Endodermal cell (in vitro differentiated cells): ENCODE measurements around the gene ST6GAL1. TPM values are rescaled to one million over a fixed set of nuclear protein-coding genes. Genes with fewer than 3 reads are reported as not detected.

ENCODE experiments used
- DNase-seq: peaks from one replicate; pipeline ENCODE4 v3.0.0-alpha.2; 2017
- H3K27ac ChIP-seq: 2 replicates; pipeline ENCODE4 v1.5.1; 2013; ENCODE audit warnings: mild to moderate bottlenecking, low read depth, low read length, moderate library complexity
- H3K27me3 ChIP-seq: 2 replicates; pipeline ENCODE4 v1.6.1; 2013; ENCODE audit warnings: mild to moderate bottlenecking, low read length, moderate library complexity; ENCODE audit not compliant: insufficient read depth, control insufficient read depth, poor library complexity, severe bottlenecking
- H3K36me3 ChIP-seq: 2 replicates; pipeline ENCODE4 v1.7.0; 2013; ENCODE audit warnings: mild to moderate bottlenecking, low read length, moderate library complexity; ENCODE audit not compliant: control insufficient read depth, insufficient read depth
- H3K4me1 ChIP-seq: one replicate; pipeline ENCODE4 v1.7.0; 2013; ENCODE audit warnings: low read length; ENCODE audit not compliant: control insufficient read depth, insufficient read depth
- H3K4me3 ChIP-seq: 2 replicates; pipeline ENCODE4 v1.5.1; 2013; ENCODE audit warnings: mild to moderate bottlenecking, low read length, moderate library complexity
- H3K9ac ChIP-seq: 2 replicates; pipeline ENCODE4 v1.6.1; 2013; ENCODE audit warnings: mild to moderate bottlenecking, low read length, moderate library complexity; ENCODE audit not compliant: poor library complexity, severe bottlenecking; ENCODE audit errors: extremely low read depth
- H3K9me3 ChIP-seq: 2 replicates; pipeline ENCODE4 v1.6.1; 2013; ENCODE audit warnings: mild to moderate bottlenecking, low read length, moderate library complexity; ENCODE audit not compliant: control insufficient read depth
- H3K27ac Mint-ChIP-seq: 2 replicates; pipeline ENCODE4 v1.8.0; 2020; ENCODE audit warnings: mixed read lengths
- H3K27me3 Mint-ChIP-seq: 2 replicates; pipeline ENCODE4 v1.8.0; 2021; ENCODE audit warnings: mild to moderate bottlenecking, mixed read lengths; ENCODE audit not compliant: insufficient read depth
- H3K36me3 Mint-ChIP-seq: 2 replicates; pipeline ENCODE4 v1.8.0; 2020; ENCODE audit warnings: low read depth, mixed read lengths
- H3K4me1 Mint-ChIP-seq: 2 replicates; pipeline ENCODE4 v1.8.0; 2020; ENCODE audit warnings: mixed read lengths
- H3K4me3 Mint-ChIP-seq: 2 replicates; pipeline ENCODE4 v1.8.0; 2020; ENCODE audit warnings: mild to moderate bottlenecking, moderate library complexity, mixed read lengths
- H3K9me3 Mint-ChIP-seq: 2 replicates; pipeline ENCODE4 v1.8.0; 2020; ENCODE audit warnings: mild to moderate bottlenecking, mixed read lengths
- CTCF ChIP-seq: fragments of 200-600 bp; sonication (generic); conservative IDR thresholded peaks from 2 replicates; pipeline ENCODE4 v1.5.0; 2021; ENCODE audit warnings: antibody characterized with exemption, mild to moderate bottlenecking
- WGBS, 2 experiments: methylation state at CpG; one replicate each; pipeline versions ENCODE4 v1.1.5 to v1.1.7; 2013; ENCODE audit warnings: missing lambda C conversion rate in 2 of 2, mixed read lengths in 1 of 2; ENCODE audit not compliant: insufficient coverage in 1 of 2, insufficient read length in 1 of 2; 5-methylcytosine and 5-hydroxymethylcytosine counted together
- total RNA-seq, 2 donors: library from RNA; stranded (reverse); fragmentation: NEBNext Ultra II Directional in 1 of 2; extraction: Animal tissue kit (Norgen Biotek cat#: 25700) in 1 of 2; gene quantifications; 2 replicates in 1 of 2; 3 replicates in 1 of 2; pipeline ENCODE4 v1.2.1, GENCODE V29; 2021

ST6GAL1 gene
- total RNA-seq, 2 donors from 2014 or later = 79.3 to 82.4 TPM

GRCh38 chr3:186942168-186942567 is 11.8 kb downstream of the ST6GAL1 start:
- Mint-ChIP-seq H3K4me3 (no peak overlapping the region), H3K36me3 (peaks cover 40% of the 10 kb centered on the region), H3K9me3 (no peaks in the 10 kb centered on the region), H3K27ac (peak overlapping the region; percentile 8), H3K4me1 (peaks cover 58% of the 10 kb centered on the region), H3K27me3 (no peaks in the 10 kb centered on the region)
- H3K4me3 ChIP-seq = no peak overlapping the region
- no peaks in the 10 kb centered on the region for H3K9me3 ChIP-seq
- H3K27ac ChIP-seq = no peak overlapping the region
- peaks cover 3% of the 10 kb centered on the region for H3K4me1 ChIP-seq
- no peaks in the 10 kb centered on the region for H3K27me3 ChIP-seq
- peaks cover 19% of the 10 kb centered on the region for H3K36me3 ChIP-seq
- 92 to 93% methylated on average over 4 of the region's 4 CpGs for WGBS, 2 experiments
- no peak for DNase-seq
- no peak for TF ChIP-seq CTCF
- no peak overlapping the region for H3K9ac ChIP-seq

- Mint-ChIP-seq H3K9me3 (no peaks in the 10 kb centered on the region), H3K4me3 (no peak overlapping the region), H3K27ac (peak overlapping the region; percentile 46), H3K36me3 (peaks cover 50% of the 10 kb centered on the region), H3K4me1 (peaks cover 56% of the 10 kb centered on the region), H3K27me3 (no peaks in the 10 kb centered on the region)
- DNase-seq = no peak
- Histone ChIP-seq H3K36me3 (peaks cover 24% of the 10 kb centered on the region), H3K9ac (no peak overlapping the region), H3K27me3 (no peaks in the 10 kb centered on the region), H3K4me1 (peaks cover under 1% of the 10 kb centered on the region), H3K9me3 (no peaks in the 10 kb centered on the region), H3K27ac (no peak overlapping the region), H3K4me3 (no peak overlapping the region)
- WGBS, 2 experiments = 89 to 92% methylated on average over 2 to 8 of the region's 8 CpGs
- no peak for TF ChIP-seq CTCF
Observed at GRCh38 chr3:186945255-186945823, 15.0 kb downstream of the ST6GAL1 start.

GRCh38 chr3:186946756-186947375 is 16.5 kb downstream of the ST6GAL1 start:
- no peak for DNase-seq
- peak overlapping the region; percentile 5 for H3K27ac Mint-ChIP-seq
- H3K9me3 Mint-ChIP-seq = peaks cover 3% of the 10 kb centered on the region
- peaks cover 12% of the 10 kb centered on the region for H3K9me3 ChIP-seq
- no peak for TF ChIP-seq CTCF
- peaks cover 64% of the 10 kb centered on the region for H3K36me3 Mint-ChIP-seq
- no peaks in the 10 kb centered on the region for H3K4me1 ChIP-seq
- no peaks in the 10 kb centered on the region for H3K27me3 Mint-ChIP-seq
- H3K4me3 Mint-ChIP-seq = no peak overlapping the region
- peak overlapping the region; percentile 35 for H3K27ac ChIP-seq
- H3K9ac ChIP-seq = no peak overlapping the region
- no peaks in the 10 kb centered on the region for H3K27me3 ChIP-seq
- H3K4me3 ChIP-seq = no peak overlapping the region
- H3K4me1 Mint-ChIP-seq = peaks cover 41% of the 10 kb centered on the region
- H3K36me3 ChIP-seq = peaks cover 36% of the 10 kb centered on the region
- 90 to 93% methylated on average over 3 to 9 of the region's 9 CpGs for WGBS, 2 experiments
